Astrocyte (in vitro differentiated cells and primary cell): ENCODE results near the gene FAM81A. TPM values are rescaled to one million over a fixed set of nuclear protein-coding genes. Genes with fewer than 3 reads are reported as not detected.
"Not testable (repeated sequence)": the region's sequence is repeated elsewhere in the genome, so short reads cannot be mapped to it uniquely, and the experiment has no call there.

Experiments used
- DNase-seq: peaks from one replicate; pipeline ENCODE4 v3.0.0-alpha.2; 2010; ENCODE audit warnings: low read depth
- FAIRE-seq: peaks from 2 replicates; lab custom pipeline; 2011; peaks lifted over from hg19 to GRCh38; lab: Jason Lieb, UNC
- H2AFZ ChIP-seq: 2 replicates; pipeline ENCODE4 v1.6.0; 2012; ENCODE audit warnings: low read depth, low read length, inconsistent platforms
- H3K27ac ChIP-seq: 2 replicates; pipeline ENCODE4 v1.5.1; 2011; ENCODE audit warnings: low read depth, low read length, inconsistent platforms
- H3K27me3 ChIP-seq: 2 replicates; pipeline ENCODE4 v1.6.0; 2011; ENCODE audit warnings: low read length, inconsistent platforms; ENCODE audit not compliant: insufficient read depth
- H3K36me3 ChIP-seq: 2 replicates; pipeline ENCODE4 v1.5.1; 2011; ENCODE audit warnings: low read length, inconsistent platforms; ENCODE audit not compliant: insufficient read depth
- H3K4me1 ChIP-seq: 2 replicates; pipeline ENCODE4 v1.5.1; 2011; ENCODE audit warnings: low read length, inconsistent platforms; ENCODE audit not compliant: insufficient read depth
- H3K4me2 ChIP-seq: 2 replicates; pipeline ENCODE4 v1.6.0; 2012; ENCODE audit warnings: low read length, inconsistent platforms
- H3K4me3 ChIP-seq: 2 replicates; pipeline ENCODE4 v1.5.1; 2011; ENCODE audit warnings: low read depth, mild to moderate bottlenecking, low read length, inconsistent platforms; ENCODE audit not compliant: insufficient read depth
- H3K79me2 ChIP-seq: 2 replicates; pipeline ENCODE4 v1.6.0; 2012; ENCODE audit warnings: mild to moderate bottlenecking, low read length, inconsistent platforms; ENCODE audit not compliant: insufficient read depth
- H3K9ac ChIP-seq: 2 replicates; pipeline ENCODE4 v1.6.0; 2012; ENCODE audit warnings: mild to moderate bottlenecking, low read length, inconsistent platforms
- H3K9me3 ChIP-seq: 2 replicates; pipeline ENCODE4 v1.5.1; 2012; ENCODE audit warnings: low read depth, mild to moderate bottlenecking, low read length, inconsistent platforms; ENCODE audit not compliant: insufficient read depth
- H4K20me1 ChIP-seq: 2 replicates; pipeline ENCODE4 v1.6.0; 2012; ENCODE audit warnings: low read length, inconsistent platforms; ENCODE audit not compliant: insufficient read depth
- H3K27ac Mint-ChIP-seq: one replicate; pipeline ENCODE4 v1.8.0; 2021; ENCODE audit warnings: mild to moderate bottlenecking, mixed read lengths; ENCODE audit not compliant: unreplicated experiment
- H3K27me3 Mint-ChIP-seq: one replicate; pipeline ENCODE4 v1.8.0; 2021; ENCODE audit warnings: low read depth, mixed read lengths; ENCODE audit not compliant: unreplicated experiment
- H3K36me3 Mint-ChIP-seq: one replicate; pipeline ENCODE4 v1.8.0; 2021; ENCODE audit warnings: low read depth, mixed read lengths; ENCODE audit not compliant: unreplicated experiment
- H3K4me1 Mint-ChIP-seq: one replicate; pipeline ENCODE4 v1.8.0; 2021; ENCODE audit warnings: low read depth, mixed read lengths; ENCODE audit not compliant: unreplicated experiment
- H3K4me3 Mint-ChIP-seq: one replicate; pipeline ENCODE4 v1.8.0; 2021; ENCODE audit warnings: mild to moderate bottlenecking, moderate library complexity, mixed read lengths; ENCODE audit not compliant: unreplicated experiment
- H3K9me3 Mint-ChIP-seq: one replicate; pipeline ENCODE4 v1.8.0; 2021; ENCODE audit warnings: mild to moderate bottlenecking, mixed read lengths; ENCODE audit not compliant: unreplicated experiment
- EZH2 ChIP-seq: IDR thresholded peaks from 2 replicates; pipeline ENCODE4 v1.6.1; 2012; ENCODE audit warnings: mild to moderate bottlenecking, low read length, inconsistent platforms; ENCODE audit not compliant: insufficient read depth
- total RNA-seq: library from RNA; stranded (reverse); gene quantifications from 2 replicates; pipeline ENCODE4 v1.2.1, GENCODE V29; 2021
- TF ChIP-seq, protein P1 (sequence below): IDR thresholded peaks from 2 replicates; pipeline ENCODE4 v1.5.1; 2011; ENCODE audit warnings: low read depth, mild to moderate bottlenecking, inconsistent platforms, low read length, moderate library complexity; ENCODE audit not compliant: insufficient read depth

FAM81A gene
- total RNA-seq, 1 donor from 2014 or later, result 0.73 TPM

GRCh38 chr15:59461521-59461920 lies 23.5 kb downstream of the FAM81A start:
- Mint-ChIP-seq H3K4me3 (no peak overlapping the region), H3K4me1 (no peaks in the 10 kb centered on the region), H3K27ac (no peak overlapping the region), H3K27me3 (no peaks in the 10 kb centered on the region), H3K9me3 (peaks cover 12% of the 10 kb centered on the region), H3K36me3 (peaks cover 2% of the 10 kb centered on the region)
- no peak overlapping the region for H3K4me3 ChIP-seq
- H3K36me3 ChIP-seq, result no peaks in the 10 kb centered on the region
- FAIRE-seq, result no peak
- no peak for TF ChIP-seq EZH2
- TF ChIP-seq, protein P1, sequence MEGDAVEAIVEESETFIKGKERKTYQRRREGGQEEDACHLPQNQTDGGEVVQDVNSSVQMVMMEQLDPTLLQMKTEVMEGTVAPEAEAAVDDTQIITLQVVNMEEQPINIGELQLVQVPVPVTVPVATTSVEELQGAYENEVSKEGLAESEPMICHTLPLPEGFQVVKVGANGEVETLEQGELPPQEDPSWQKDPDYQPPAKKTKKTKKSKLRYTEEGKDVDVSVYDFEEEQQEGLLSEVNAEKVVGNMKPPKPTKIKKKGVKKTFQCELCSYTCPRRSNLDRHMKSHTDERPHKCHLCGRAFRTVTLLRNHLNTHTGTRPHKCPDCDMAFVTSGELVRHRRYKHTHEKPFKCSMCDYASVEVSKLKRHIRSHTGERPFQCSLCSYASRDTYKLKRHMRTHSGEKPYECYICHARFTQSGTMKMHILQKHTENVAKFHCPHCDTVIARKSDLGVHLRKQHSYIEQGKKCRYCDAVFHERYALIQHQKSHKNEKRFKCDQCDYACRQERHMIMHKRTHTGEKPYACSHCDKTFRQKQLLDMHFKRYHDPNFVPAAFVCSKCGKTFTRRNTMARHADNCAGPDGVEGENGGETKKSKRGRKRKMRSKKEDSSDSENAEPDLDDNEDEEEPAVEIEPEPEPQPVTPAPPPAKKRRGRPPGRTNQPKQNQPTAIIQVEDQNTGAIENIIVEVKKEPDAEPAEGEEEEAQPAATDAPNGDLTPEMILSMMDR, result no peak
- H3K9me3 ChIP-seq, result no peaks in the 10 kb centered on the region
- H4K20me1 ChIP-seq, result no peaks in the 10 kb centered on the region
- no peaks in the 10 kb centered on the region for H3K79me2 ChIP-seq
- no peak overlapping the region for H3K4me2 ChIP-seq
- H3K9ac ChIP-seq, result no peak overlapping the region
- no peak overlapping the region for H2AFZ ChIP-seq
- H3K27ac ChIP-seq, result no peak overlapping the region
- H3K4me1 ChIP-seq, result no peaks in the 10 kb centered on the region
- no peak for DNase-seq
- H3K27me3 ChIP-seq, result no peaks in the 10 kb centered on the region

DNA sequence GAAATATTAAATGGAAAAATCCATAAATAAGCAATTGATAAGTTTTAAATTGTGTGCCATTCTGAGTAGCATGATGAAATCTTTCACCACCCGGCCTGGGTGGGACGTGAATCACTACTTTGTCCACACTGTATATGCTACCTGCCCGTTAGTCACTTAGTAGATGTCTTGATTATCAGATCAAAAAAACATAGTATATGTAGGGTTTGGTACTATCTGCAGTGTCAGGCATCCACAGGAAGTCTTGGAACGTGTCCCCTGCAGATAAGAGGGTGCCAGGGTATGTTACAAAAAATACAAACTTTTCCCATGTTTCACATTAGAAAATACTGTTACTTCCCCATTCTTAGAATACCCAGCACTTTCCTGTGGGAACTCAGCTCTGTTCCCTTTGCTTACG lies 35.2 kb downstream of the FAM81A start:
- H3K36me3 ChIP-seq, result no peaks in the 10 kb centered on the region
- TF ChIP-seq, protein P1, result no peak
- TF ChIP-seq EZH2, result no peak
- no peak overlapping the region for H3K27ac ChIP-seq
- peaks cover 2% of the 10 kb centered on the region for H3K36me3 Mint-ChIP-seq
- H3K4me2 ChIP-seq, result no peak overlapping the region
- DNase-seq, result no peak
- H3K4me3 Mint-ChIP-seq, result no peak overlapping the region
- H3K27me3 ChIP-seq, result no peaks in the 10 kb centered on the region
- H3K9me3 Mint-ChIP-seq, result peaks cover 2% of the 10 kb centered on the region
- no peak overlapping the region for H3K9ac ChIP-seq
- H3K27ac Mint-ChIP-seq, result no peak overlapping the region
- H3K4me1 ChIP-seq, result no peaks in the 10 kb centered on the region
- H3K27me3 Mint-ChIP-seq, result peaks cover 24% of the 10 kb centered on the region
- no peaks in the 10 kb centered on the region for H3K79me2 ChIP-seq
- H3K4me1 Mint-ChIP-seq, result no peaks in the 10 kb centered on the region
- H2AFZ ChIP-seq, result no peak overlapping the region
- FAIRE-seq, result no peak
- no peak overlapping the region for H3K4me3 ChIP-seq
- H4K20me1 ChIP-seq, result no peaks in the 10 kb centered on the region
- H3K9me3 ChIP-seq, result no peaks in the 10 kb centered on the region

DNA sequence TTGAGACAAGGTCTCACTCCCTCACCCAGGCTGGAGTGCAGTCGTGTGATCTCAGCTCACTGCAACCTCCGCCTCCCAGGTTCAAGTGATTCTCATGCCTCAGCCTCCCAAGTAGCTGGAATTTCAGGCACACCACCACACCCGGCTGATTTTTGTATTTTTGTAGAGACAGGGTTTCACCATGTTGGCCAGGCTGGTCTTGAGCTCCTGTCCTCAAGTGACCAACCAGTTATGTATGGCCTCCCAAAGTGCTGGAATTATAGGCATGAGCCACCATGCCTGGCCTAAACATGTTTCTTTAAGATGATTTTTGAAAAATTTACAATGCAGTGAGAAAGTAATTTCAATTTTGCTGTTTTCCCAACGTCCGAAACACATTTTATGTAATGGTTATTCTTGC lies 37.2 kb downstream of the FAM81A start:
- H3K4me1 Mint-ChIP-seq, H3K9me3 Mint-ChIP-seq: not testable (repeated sequence)
- H3K27me3 Mint-ChIP-seq, result peaks cover 19% of the 10 kb centered on the region

More for the DNA sequence above, 37.2 kb downstream of the FAM81A start:
- not testable (repeated sequence) for H3K27ac Mint-ChIP-seq, H3K79me2 ChIP-seq, H3K4me1 ChIP-seq, H3K9ac ChIP-seq, H3K4me2 ChIP-seq, DNase-seq, H3K27ac ChIP-seq, H3K9me3 ChIP-seq, H3K4me3 Mint-ChIP-seq, FAIRE-seq, H3K4me3 ChIP-seq, H3K27me3 ChIP-seq, H4K20me1 ChIP-seq, H2AFZ ChIP-seq, H3K36me3 Mint-ChIP-seq, H3K36me3 ChIP-seq
